ENCODE measurements around the gene KLK7.

GRCh38 chr19:50972795-50973376, 10.8 kb downstream of the KLK7 start:
- TF ChIP-seq CREB5 (CRISPR knock-in tag; IDR thresholded peaks at IDR 0.05; ENCODE audit: low read depth) (no peak), TSHZ2 (CRISPR knock-in tag; IDR thresholded peaks at IDR 0.05) (no peak), ZFP3 (CRISPR knock-in tag; IDR thresholded peaks at IDR 0.05) (no peak), PATZ1 (CRISPR knock-in tag; IDR thresholded peaks at IDR 0.05; ENCODE audit: borderline replicate concordance) (no peak), GLIS3 (CRISPR knock-in tag; IDR thresholded peaks at IDR 0.05) (no peak), ARNTL (CRISPR knock-in tag; IDR thresholded peaks at IDR 0.05; ENCODE audit: borderline replicate concordance, low read depth) (no peak)
